SK-N-SH (cell line): ENCODE results near the gene C1QTNF5. TPM values are rescaled to one million over a fixed set of nuclear protein-coding genes. Genes with fewer than 3 reads are reported as not detected.

ENCODE experiments used
- CTCF ChIA-PET: fragments of 300-600, 350-600 bp; formaldehyde crosslinking; extraction: SDS; loops from one replicate; lab custom pipeline; 2021; lab: Yijun Ruan, JAX
- POLR2A ChIA-PET: fragments of 350-600 bp; sonication (Branson Sonifier 250); formaldehyde crosslinking; extraction: SDS; loops from one replicate; lab custom pipeline; 2020; ENCODE audit warnings: antibody characterized with exemption, inconsistent platforms; lab: Yijun Ruan, JAX
- DNase-seq: peaks from one replicate; pipeline ENCODE4 v3.0.0; 2012
- H2AFZ ChIP-seq: fragments of 200-600 bp; sonication (generic); 2 replicates; pipeline ENCODE4 v1.8.1; 2016; ENCODE audit warnings: antibody characterized with exemption, mild to moderate bottlenecking, low read depth
- H3F3A ChIP-seq: fragments of 200-600 bp; sonication (generic); replicated peaks from 2 replicates; pipeline ENCODE3; 2016; ENCODE audit warnings: antibody characterized with exemption, mild to moderate bottlenecking; ENCODE audit not compliant: insufficient read depth
- H3K27ac ChIP-seq, 2 experiments: fragments of 200-500 bp in 1 of 2; fragments of 200-600 bp in 1 of 2; sonication (Bioruptor generic) in 1 of 2; sonication (generic), shearing (Covaris generic) in 1 of 2; 2 replicates each; pipeline versions ENCODE4 v1.5.1 to v1.6.1; 2014 to 2016; ENCODE audit warnings: low read depth in 2 of 2, inconsistent platforms in 1 of 2, low read length in 1 of 2, mild to moderate bottlenecking in 1 of 2, mixed read lengths in 1 of 2
- H3K27me3 ChIP-seq: fragments of 200-600 bp; sonication (generic), shearing (Covaris generic); 2 replicates; pipeline ENCODE4 v1.6.1; 2016; ENCODE audit warnings: mixed run types; ENCODE audit not compliant: insufficient read depth
- H3K36me3 ChIP-seq, 2 experiments: fragments of 200-500 bp in 1 of 2; fragments of 200-600 bp in 1 of 2; sonication (Bioruptor generic) in 1 of 2; sonication (generic) in 1 of 2; replicated peaks in 1 of 2; 2 replicates each; pipeline versions ENCODE3 to v1.5.1; 2014 to 2016; ENCODE audit warnings: low read length in 1 of 2, mild to moderate bottlenecking in 1 of 2; ENCODE audit not compliant: insufficient read depth in 2 of 2, control insufficient read depth in 1 of 2
- H3K4me1 ChIP-seq, 2 experiments: fragments of 200-500 bp in 1 of 2; fragments of 200-600 bp in 1 of 2; sonication (Bioruptor generic) in 1 of 2; sonication (generic), shearing (Covaris generic) in 1 of 2; 2 replicates each; pipeline versions ENCODE4 v1.5.1 to v1.6.1; 2014 to 2016; ENCODE audit warnings: low read depth in 1 of 2, low read length in 1 of 2, mixed run types in 1 of 2; ENCODE audit not compliant: insufficient read depth in 2 of 2, control insufficient read depth in 1 of 2
- H3K4me2 ChIP-seq: fragments of 200-600 bp; sonication (generic), shearing (Covaris generic); 2 replicates; pipeline ENCODE4 v1.6.1; 2017; ENCODE audit warnings: mixed run types
- H3K4me3 ChIP-seq, 2 experiments: fragments of 200-500 bp in 1 of 2; fragments of 200-600 bp in 1 of 2; sonication (Bioruptor generic) in 1 of 2; sonication (generic), shearing (Covaris generic) in 1 of 2; 2 replicates each; pipeline versions ENCODE4 v1.5.1 to v1.8.1; 2014 to 2016; ENCODE audit warnings: low read depth in 2 of 2, inconsistent platforms in 1 of 2, low read length in 1 of 2, mild to moderate bottlenecking in 1 of 2, mixed read lengths in 1 of 2, moderate library complexity in 1 of 2
- H3K79me2 ChIP-seq: fragments of 200-600 bp; sonication (generic); 2 replicates; pipeline ENCODE4 v1.8.1; 2017; ENCODE audit warnings: mild to moderate bottlenecking; ENCODE audit not compliant: insufficient read depth
- H3K9ac ChIP-seq: fragments of 200-600 bp; sonication (generic); 2 replicates; pipeline ENCODE4 v1.6.1; 2017; ENCODE audit warnings: mixed run types
- H3K9me2 ChIP-seq: fragments of 200-600 bp; sonication (generic); 2 replicates; pipeline ENCODE4 v1.6.1; 2017; ENCODE audit warnings: mixed run types
- H3K9me3 ChIP-seq: fragments of 200-600 bp; sonication (generic); 2 replicates; pipeline ENCODE4 v1.6.1; 2017; ENCODE audit warnings: mixed run types, mild to moderate bottlenecking, moderate library complexity
- H4K20me1 ChIP-seq: fragments of 200-600 bp; sonication (generic); 2 replicates; pipeline ENCODE4 v1.6.1; 2017; ENCODE audit warnings: mild to moderate bottlenecking, mixed run types; ENCODE audit not compliant: insufficient read depth
- CHD2 ChIP-seq: fragments of 150-350 bp; IDR thresholded peaks from 2 replicates; pipeline ENCODE4 v1.6.1; 2018; ENCODE audit warnings: low read length; ENCODE audit not compliant: partially characterized antibody
- ELF1 ChIP-seq: IDR thresholded peaks from 2 replicates; pipeline ENCODE4 v1.4.0; 2012
- EP300 ChIP-seq, 2 experiments: IDR thresholded peaks; 2 replicates each; pipeline versions ENCODE4 v1.4.0 to v1.6.1; 2012; ENCODE audit warnings: borderline replicate concordance in 1 of 2, low read depth in 1 of 2, low read length in 1 of 2
- FOSL2 ChIP-seq: IDR thresholded peaks from 2 replicates; pipeline ENCODE4 v1.4.0; 2012; ENCODE audit warnings: low read depth, mild to moderate bottlenecking, moderate library complexity, borderline replicate concordance
- FOXM1 ChIP-seq: IDR thresholded peaks from 2 replicates; pipeline ENCODE4 v1.4.0; 2012; ENCODE audit warnings: low read depth, mild to moderate bottlenecking
- GABPA ChIP-seq: IDR thresholded peaks from 2 replicates; pipeline ENCODE4 v1.4.0; 2012; ENCODE audit warnings: low read depth, mild to moderate bottlenecking
- JUND ChIP-seq: IDR thresholded peaks from 2 replicates; pipeline ENCODE4 v1.4.0; 2012
- MEF2A ChIP-seq: IDR thresholded peaks from 2 replicates; pipeline ENCODE4 v1.4.0; 2012; ENCODE audit warnings: low read depth, borderline replicate concordance
- MXI1 ChIP-seq: IDR thresholded peaks from 2 replicates; pipeline ENCODE4 v1.6.1; 2012; ENCODE audit warnings: mild to moderate bottlenecking, low read depth, low read length, improper control_type of control experiment
- POLR2AphosphoS5 ChIP-seq: IDR thresholded peaks from 2 replicates; pipeline ENCODE4 v1.6.1; 2012; ENCODE audit warnings: low read depth, low read length
- RAD21 ChIP-seq: IDR thresholded peaks from 2 replicates; pipeline ENCODE4 v1.6.1; 2012; ENCODE audit warnings: mild to moderate bottlenecking, low read length
- REST ChIP-seq: IDR thresholded peaks from 2 replicates; pipeline ENCODE4 v1.6.1; 2012; ENCODE audit warnings: mild to moderate bottlenecking, low read depth, low read length, moderate library complexity
- RFX5 ChIP-seq: IDR thresholded peaks from 2 replicates; pipeline ENCODE4 v1.6.1; 2012; ENCODE audit warnings: mild to moderate bottlenecking, improper control_type of control experiment, low read length
- RXRA ChIP-seq: IDR thresholded peaks from 2 replicates; pipeline ENCODE4 v1.4.0; 2012; ENCODE audit warnings: low read depth, mild to moderate bottlenecking, borderline replicate concordance
- SMC3 ChIP-seq: IDR thresholded peaks from 2 replicates; pipeline ENCODE4 v1.6.1; 2012; ENCODE audit warnings: low read depth, low read length, improper control_type of control experiment
- ZBTB33 ChIP-seq: IDR thresholded peaks from 2 replicates; pipeline ENCODE4 v1.4.0; 2012; ENCODE audit warnings: low read depth, borderline replicate concordance
- WGBS: methylation state at CpG from one replicate; pipeline ENCODE4 v1.1.6; 2017; ENCODE audit warnings: low lambda C conversion rate; 5-methylcytosine and 5-hydroxymethylcytosine counted together
- polyA plus RNA-seq, 3 experiments: library from polyadenylated mRNA; depleted of rRNA; stranded (reverse); fragments of >200 nt; gene quantifications; 2 replicates each; pipeline ENCODE4 v1.2.3, GENCODE V29; 2012
- TF ChIP-seq, protein P1 (sequence below): fragments of 150-350 bp; IDR thresholded peaks from 2 replicates; pipeline ENCODE4 v1.6.1; 2017; ENCODE audit warnings: antibody characterized with exemption, low read length, low read depth, borderline replicate concordance
- TF ChIP-seq, protein P2 (sequence below): IDR thresholded peaks from 2 replicates; pipeline ENCODE4 v1.4.0; 2012; ENCODE audit warnings: low read depth, borderline replicate concordance
- TF ChIP-seq, protein P3 (sequence below): fragments of 200-600 bp; sonication (generic); IDR thresholded peaks from 2 replicates; pipeline ENCODE4 v1.6.1; 2017; ENCODE audit warnings: antibody characterized with exemption, mild to moderate bottlenecking, moderate library complexity
- TF ChIP-seq, protein P4 (sequence below): IDR thresholded peaks from 2 replicates; pipeline ENCODE4 v1.4.0; 2012; ENCODE audit warnings: low read depth

Gene C1QTNF5
- polyA plus RNA-seq, 1 of the 3 experiments (the other 2 are of a cell fraction), result 0.71 TPM

DNA sequence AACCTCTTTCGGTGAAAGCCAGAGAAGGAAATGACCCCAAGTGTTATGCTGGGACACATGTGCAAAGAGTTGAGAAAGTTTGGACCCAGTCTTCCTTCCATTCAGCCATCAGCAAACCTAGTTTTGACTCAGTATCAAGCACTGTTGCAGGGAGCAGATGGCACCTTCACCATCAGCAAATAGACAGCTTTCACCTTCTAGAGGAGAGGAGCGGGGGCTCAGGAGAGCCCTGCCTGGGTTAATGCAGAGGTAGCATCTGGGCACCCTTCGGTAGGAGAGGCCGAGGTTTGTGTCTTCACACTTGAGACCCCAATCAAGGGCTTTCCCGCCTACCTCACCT, 22.0 kb upstream of the C1QTNF5 start:
- no peak overlapping the region for H3K4me3 ChIP-seq
- peaks cover 25 to 56% of the 10 kb centered on the region in 2 experiments; a peak in 3 of 4 replicates for H3K4me1 ChIP-seq
- CTCF ChIA-PET, result interaction anchor here (0.8 to 5.1 kb wide), 10 partner anchors 10 to 823 kb away, joined by 3 to 41 read pairs (median 10); partner anchors contain the start of gene USP2
- H3K9ac ChIP-seq, result no peak overlapping the region
- no peak overlapping the region for H2AFZ ChIP-seq
- H3K27ac ChIP-seq, result no peak overlapping the region
- peaks cover 21% of the 10 kb centered on the region for H3F3A ChIP-seq
- DNase-seq, result no peak
- H3K27me3 ChIP-seq, result no peaks in the 10 kb centered on the region
- TF ChIP-seq FOSL2 (no peak), FOXM1 (no peak), MEF2A (no peak), ZBTB33 (no peak), EP300 (IDR thresholded peaks at IDR 0.05; ENCODE audit: borderline replicate concordance in 1 of 2, low read depth in 1 of 2, low read length in 1 of 2) (no peak), RAD21 (no peak), RXRA (no peak), ELF1 (no peak), POLR2AphosphoS5 (no peak), JUND (no peak), CHD2 (no peak), RFX5 (no peak), MXI1 (no peak), REST (no peak), SMC3 (no peak), GABPA (no peak)
- TF ChIP-seq, protein P1, sequence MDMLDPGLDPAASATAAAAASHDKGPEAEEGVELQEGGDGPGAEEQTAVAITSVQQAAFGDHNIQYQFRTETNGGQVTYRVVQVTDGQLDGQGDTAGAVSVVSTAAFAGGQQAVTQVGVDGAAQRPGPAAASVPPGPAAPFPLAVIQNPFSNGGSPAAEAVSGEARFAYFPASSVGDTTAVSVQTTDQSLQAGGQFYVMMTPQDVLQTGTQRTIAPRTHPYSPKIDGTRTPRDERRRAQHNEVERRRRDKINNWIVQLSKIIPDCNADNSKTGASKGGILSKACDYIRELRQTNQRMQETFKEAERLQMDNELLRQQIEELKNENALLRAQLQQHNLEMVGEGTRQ, result no peak
- TF ChIP-seq, protein P2, sequence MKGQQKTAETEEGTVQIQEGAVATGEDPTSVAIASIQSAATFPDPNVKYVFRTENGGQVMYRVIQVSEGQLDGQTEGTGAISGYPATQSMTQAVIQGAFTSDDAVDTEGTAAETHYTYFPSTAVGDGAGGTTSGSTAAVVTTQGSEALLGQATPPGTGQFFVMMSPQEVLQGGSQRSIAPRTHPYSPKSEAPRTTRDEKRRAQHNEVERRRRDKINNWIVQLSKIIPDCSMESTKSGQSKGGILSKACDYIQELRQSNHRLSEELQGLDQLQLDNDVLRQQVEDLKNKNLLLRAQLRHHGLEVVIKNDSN, result no peak
- TF ChIP-seq, protein P3, sequence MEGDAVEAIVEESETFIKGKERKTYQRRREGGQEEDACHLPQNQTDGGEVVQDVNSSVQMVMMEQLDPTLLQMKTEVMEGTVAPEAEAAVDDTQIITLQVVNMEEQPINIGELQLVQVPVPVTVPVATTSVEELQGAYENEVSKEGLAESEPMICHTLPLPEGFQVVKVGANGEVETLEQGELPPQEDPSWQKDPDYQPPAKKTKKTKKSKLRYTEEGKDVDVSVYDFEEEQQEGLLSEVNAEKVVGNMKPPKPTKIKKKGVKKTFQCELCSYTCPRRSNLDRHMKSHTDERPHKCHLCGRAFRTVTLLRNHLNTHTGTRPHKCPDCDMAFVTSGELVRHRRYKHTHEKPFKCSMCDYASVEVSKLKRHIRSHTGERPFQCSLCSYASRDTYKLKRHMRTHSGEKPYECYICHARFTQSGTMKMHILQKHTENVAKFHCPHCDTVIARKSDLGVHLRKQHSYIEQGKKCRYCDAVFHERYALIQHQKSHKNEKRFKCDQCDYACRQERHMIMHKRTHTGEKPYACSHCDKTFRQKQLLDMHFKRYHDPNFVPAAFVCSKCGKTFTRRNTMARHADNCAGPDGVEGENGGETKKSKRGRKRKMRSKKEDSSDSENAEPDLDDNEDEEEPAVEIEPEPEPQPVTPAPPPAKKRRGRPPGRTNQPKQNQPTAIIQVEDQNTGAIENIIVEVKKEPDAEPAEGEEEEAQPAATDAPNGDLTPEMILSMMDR, result no peak
- TF ChIP-seq, protein P4, sequence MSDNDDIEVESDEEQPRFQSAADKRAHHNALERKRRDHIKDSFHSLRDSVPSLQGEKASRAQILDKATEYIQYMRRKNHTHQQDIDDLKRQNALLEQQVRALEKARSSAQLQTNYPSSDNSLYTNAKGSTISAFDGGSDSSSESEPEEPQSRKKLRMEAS, result no peak
- no peaks in the 10 kb centered on the region for H3K9me2 ChIP-seq
- H3K9me3 ChIP-seq, result no peaks in the 10 kb centered on the region
- 100% methylated on average over 4 of the region's 5 CpGs for WGBS
- no peak overlapping the region for H3K4me2 ChIP-seq
- H3K36me3 ChIP-seq, result peaks cover 0 to 3% of the 10 kb centered on the region in 2 experiments
- POLR2A ChIA-PET, result no interaction called here
- H3K79me2 ChIP-seq, result no peaks in the 10 kb centered on the region
- H4K20me1 ChIP-seq, result no peaks in the 10 kb centered on the region
